Transverse colon (tissue), 4 donors: Measurements from ENCODE around the gene CRTC2. TPM values are rescaled to one million over a fixed set of nuclear protein-coding genes. Genes with fewer than 3 reads are reported as not detected.

Source experiments
- DNase-seq: peaks from one replicate; pipeline ENCODE4 v3.0.0-alpha.2; 2019
- H3K27ac ChIP-seq, 4 donors: fragments of 200-600 bp; sonication (generic); 2 replicates each; pipeline ENCODE4 v1.5.1; 2016 to 2018; ENCODE audit warnings: inconsistent platforms in 4 of 4
- H3K27me3 ChIP-seq: fragments of 200-600 bp; sonication (generic); 2 replicates; pipeline ENCODE4 v1.5.1; 2017; ENCODE audit warnings: inconsistent platforms
- H3K36me3 ChIP-seq, 4 donors: fragments of 200-600 bp; sonication (generic); 2 replicates each; pipeline ENCODE4 v1.5.1; 2017 to 2019; ENCODE audit warnings: inconsistent platforms in 4 of 4
- H3K4me1 ChIP-seq, 4 donors: fragments of 200-600 bp; sonication (generic); 2 replicates each; pipeline ENCODE4 v1.5.1; 2017 to 2020; ENCODE audit warnings: inconsistent platforms in 4 of 4
- H3K4me3 ChIP-seq, 4 donors: fragments of 200-600 bp; sonication (generic); 1 replicate in 1 of 4; 2 replicates in 3 of 4; pipeline versions ENCODE4 v1.5.1 to v1.6.1; 2017 to 2019; ENCODE audit warnings: inconsistent platforms in 4 of 4
- H3K9me3 ChIP-seq, 2 donors: fragments of 200-600 bp; sonication (generic); 2 replicates each; pipeline ENCODE4 v1.5.1; 2017 to 2019; ENCODE audit warnings: inconsistent platforms in 2 of 2
- EP300 ChIP-seq: sonication (generic); formaldehyde crosslinking; IDR thresholded peaks from one replicate; pipeline ENCODE4 v1.6.1; 2017; ENCODE audit warnings: antibody characterized with exemption, low read depth
- POLR2A ChIP-seq: fragments of 450-650 bp; IDR thresholded peaks from one replicate; pipeline ENCODE4 v1.6.1; 2016; ENCODE audit warnings: antibody characterized with exemption, mild to moderate bottlenecking, moderate library complexity
- POLR2AphosphoS5 ChIP-seq, 3 donors: sonication (generic); formaldehyde crosslinking; IDR thresholded peaks; one replicate each; pipeline ENCODE4 v1.6.1; 2016; ENCODE audit warnings: antibody characterized with exemption in 3 of 3
- WGBS, 2 donors: methylation state at CpG; one replicate each; pipeline ENCODE4 v1.1.5; 2018; ENCODE audit warnings: low coverage in 1 of 2; 5-methylcytosine and 5-hydroxymethylcytosine counted together
- in situ Hi-C, 4 donors: fragments of 200-750 bp; cut with MboI; loops; one replicate each; pipeline versions ENCODE4 v1.15.0 to v1.15.1; 2017; ENCODE audit warnings: low sequenced_read_pairs in 3 of 4, low pct_ligation_motif_present in 1 of 4, low pct_unique_long_range_greater_than_20kb in 1 of 4
- intact Hi-C: fragments of 100-400 bp; cut with DNase I; formaldehyde crosslinking; loops from one replicate; pipeline ENCODE4 v1.15.1; 2023; ENCODE audit warnings: low total_unique reads
- total RNA-seq, 4 donors: library from RNA; depleted of rRNA; stranded (reverse); fragments of >200 nt; gene quantifications; one replicate each; pipeline ENCODE4 v1.1.0, GENCODE V29; 2016
- TF ChIP-seq, protein P1 (sequence below), 5 experiments: fragments of 200-600 bp in 3 of 5; fragments of 450-650 bp in 2 of 5; sonication (generic) in 3 of 5; IDR thresholded peaks; 1 replicate in 2 of 5; 2 replicates in 3 of 5; pipeline ENCODE4 v1.5.1; 2016 to 2017; ENCODE audit warnings: antibody characterized with exemption in 5 of 5, inconsistent platforms in 3 of 5, mild to moderate bottlenecking in 2 of 5, moderate library complexity in 1 of 5

The CRTC2 gene
- total RNA-seq, 4 donors from 2014 or later, result 13.3 to 32.5 (median 21.4) TPM

DNA sequence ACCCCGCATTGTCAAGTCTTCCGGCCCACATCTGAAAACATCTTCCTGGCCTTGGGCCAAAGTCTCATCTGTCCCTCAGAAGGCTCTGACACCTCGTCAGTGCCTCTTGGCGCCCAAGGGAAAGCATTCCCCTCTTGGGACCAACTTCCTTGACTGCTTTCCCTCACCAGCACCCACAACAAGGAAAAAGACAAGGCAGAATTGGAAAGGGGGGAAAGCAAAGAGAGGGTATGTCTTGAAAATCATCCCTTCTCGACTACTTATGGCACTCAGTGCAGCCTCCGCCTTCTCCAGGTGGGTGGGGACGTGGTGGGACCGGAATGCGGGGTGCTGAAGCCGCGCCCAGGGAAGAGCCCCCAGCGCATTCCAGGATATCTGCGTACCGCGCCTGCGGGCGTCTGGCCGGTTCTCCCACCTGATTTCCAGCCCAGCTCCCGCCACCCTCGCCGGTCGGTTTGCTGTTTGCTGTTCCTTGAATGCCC is 5.5 kb upstream of the CRTC2 start:
- H3K4me1 ChIP-seq, result peaks cover 24 to 58% (median 43%) of the 10 kb centered on the region in 4 donors
- H3K36me3 ChIP-seq, result no peaks in the 10 kb centered on the region
- TF ChIP-seq POLR2AphosphoS5 (IDR thresholded peaks at IDR 0.05) (no peak), EP300 (no peak)
- 0% methylated on average over 22 of the region's 22 CpGs; no CpG with 5 or more reads in 1 of the 2 donors for WGBS, 2 donors
- intact Hi-C loops (no loop called here), in situ Hi-C loops (loop anchor here in 1 of 4 donors (25.0 kb wide), 1 partner anchor 302 kb away; the partner anchor contains the start of genes ILF2 and SNAPIN)
- peak; percentile 63 for DNase-seq
- H3K9me3 ChIP-seq, result no peaks in the 10 kb centered on the region
- H3K27me3 ChIP-seq, result no peaks in the 10 kb centered on the region
- H3K27ac ChIP-seq, result peak overlapping the region; percentile 89 to 99 (median 96)
- H3K4me3 ChIP-seq, result peak overlapping the region; percentile 41 to 87 (median 70)

DNA sequence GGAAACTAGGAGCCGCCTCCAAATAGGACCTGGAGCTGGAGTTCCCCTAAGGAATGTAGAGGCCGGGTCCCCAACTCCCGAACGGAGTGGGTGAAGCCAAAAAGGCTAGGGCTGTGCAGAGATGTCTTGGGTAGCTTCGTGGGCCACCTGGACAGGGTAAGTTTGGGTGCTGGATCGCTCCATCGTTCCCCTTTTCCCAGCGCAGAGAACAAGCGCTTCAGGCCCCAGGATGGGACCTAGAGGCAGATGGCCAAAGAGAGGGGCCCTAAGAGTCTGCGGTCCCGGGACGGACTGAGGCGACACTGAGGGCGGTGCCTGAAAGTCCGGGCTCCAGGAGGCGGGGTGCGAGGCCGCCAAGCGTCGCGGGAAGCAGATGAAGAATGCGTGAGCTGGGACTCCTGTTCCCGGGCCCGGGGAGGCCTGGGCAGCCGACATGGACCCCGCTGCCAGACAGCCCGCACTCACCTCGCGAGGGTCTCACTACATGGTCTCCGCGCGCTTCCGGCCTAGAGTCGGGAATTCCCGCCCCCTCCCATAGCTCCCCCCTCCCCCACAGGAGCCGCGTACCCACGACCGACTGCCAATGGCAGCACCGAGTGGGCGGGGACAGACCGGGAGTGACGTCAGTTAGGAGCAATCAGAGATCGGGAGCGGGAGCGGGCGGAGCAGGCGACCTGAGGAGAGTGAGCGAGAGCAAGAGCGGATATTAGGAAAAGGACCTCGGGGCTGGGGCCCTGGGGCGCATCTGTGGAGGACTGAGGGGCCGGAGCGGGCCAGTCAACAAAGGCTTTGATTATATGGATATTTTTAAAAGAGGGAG is 4.8 kb upstream of the CRTC2 start, which contains the start of gene SLC39A1:
SLC39A1 (minus strand) TSS at position 508 of the 820 bp plus-strand sequence. CDS start 822 bp downstream, outside the sequence.
- Histone ChIP-seq H3K27me3 (no peaks in the 10 kb centered on the region), H3K9me3 (no peaks in the 10 kb centered on the region), H3K4me3 (peak within 1 kb of the TSS; percentile 58 to 87 (median 70)), H3K4me1 (peaks cover 25 to 54% (median 42%) of the 10 kb centered on the region in 4 donors), H3K27ac (peak within 1 kb of the TSS; percentile 89 to 99 (median 96)), H3K36me3 (no peaks in the 10 kb centered on the region)
- WGBS, 2 donors, result 1% methylated on average over 47 of the region's 54 CpGs; no CpG with 5 or more reads in 1 of the 2 donors
- intact Hi-C loops, result no loop called here
- TF ChIP-seq POLR2AphosphoS5 (IDR thresholded peaks at IDR 0.05) (peak; percentile 86 to 88 (median 86)), EP300 (no peak), POLR2A (peak; percentile 82)
- peak; percentile 99 for DNase-seq
- in situ Hi-C loops, result loop anchor here in 1 of 4 donors (25.0 kb wide), 1 partner anchor 301 kb away; the partner anchor contains the start of genes ILF2 and SNAPIN

DNA sequence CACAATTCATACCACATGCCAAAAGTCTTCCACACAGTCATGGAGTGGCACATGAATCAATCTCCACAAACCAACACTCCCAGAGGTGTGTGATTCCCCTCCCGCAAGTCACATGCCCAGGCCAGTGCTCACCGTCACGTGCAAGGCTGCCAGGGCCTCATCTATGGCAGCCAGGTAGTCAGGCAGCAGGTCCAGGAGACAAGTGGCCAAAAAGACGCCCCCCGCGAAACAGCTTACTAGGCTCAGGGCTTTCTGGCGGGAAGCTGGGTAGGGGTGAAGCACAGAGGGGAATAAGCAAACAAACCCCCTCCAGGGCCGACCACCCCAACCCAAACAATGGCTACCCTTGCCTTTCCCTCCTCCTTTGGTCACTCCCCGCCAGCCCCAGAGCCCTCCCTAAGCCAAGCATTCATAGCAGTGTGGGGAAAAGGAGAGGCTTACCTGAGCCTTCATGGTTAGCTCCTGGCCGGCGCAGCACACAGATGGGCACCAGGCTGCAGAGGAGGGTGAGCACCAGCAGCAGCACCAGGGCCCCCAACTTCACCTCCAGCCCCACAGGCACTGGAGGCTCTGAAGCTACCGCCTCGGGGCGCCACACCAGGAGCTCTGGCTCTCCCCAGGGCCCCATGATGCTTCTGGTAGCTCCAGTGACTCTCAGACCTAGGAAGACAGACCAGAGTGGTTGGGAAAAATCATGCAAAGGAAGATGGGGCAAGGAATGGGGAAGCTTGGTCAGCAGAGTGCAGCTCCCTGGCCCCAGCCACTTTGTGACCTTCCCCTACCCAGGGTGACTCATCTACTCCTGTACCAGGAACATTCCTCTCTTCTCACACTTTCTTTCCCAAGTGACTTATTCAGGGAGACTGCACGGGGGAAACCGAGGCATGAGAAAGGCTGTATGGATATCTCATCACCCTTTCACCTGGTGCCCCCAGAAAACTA is 3.9 kb upstream of the CRTC2 start:
- intact Hi-C loops, result no loop called here
- in situ Hi-C loops, result loop anchor here in 1 of 4 donors (25.0 kb wide), 1 partner anchor 300 kb away; the partner anchor contains the start of genes ILF2 and SNAPIN
- peaks cover 26 to 54% (median 42%) of the 10 kb centered on the region in 4 donors for H3K4me1 ChIP-seq
- H3K27ac ChIP-seq, result peak overlapping the region; percentile 89 to 99 (median 96)
- peak overlapping the region; percentile 58 to 87 (median 70) for H3K4me3 ChIP-seq
- WGBS, 2 donors, result 5 to 40% methylated on average over 2 to 16 of the region's 16 CpGs
- TF ChIP-seq, protein P1, sequence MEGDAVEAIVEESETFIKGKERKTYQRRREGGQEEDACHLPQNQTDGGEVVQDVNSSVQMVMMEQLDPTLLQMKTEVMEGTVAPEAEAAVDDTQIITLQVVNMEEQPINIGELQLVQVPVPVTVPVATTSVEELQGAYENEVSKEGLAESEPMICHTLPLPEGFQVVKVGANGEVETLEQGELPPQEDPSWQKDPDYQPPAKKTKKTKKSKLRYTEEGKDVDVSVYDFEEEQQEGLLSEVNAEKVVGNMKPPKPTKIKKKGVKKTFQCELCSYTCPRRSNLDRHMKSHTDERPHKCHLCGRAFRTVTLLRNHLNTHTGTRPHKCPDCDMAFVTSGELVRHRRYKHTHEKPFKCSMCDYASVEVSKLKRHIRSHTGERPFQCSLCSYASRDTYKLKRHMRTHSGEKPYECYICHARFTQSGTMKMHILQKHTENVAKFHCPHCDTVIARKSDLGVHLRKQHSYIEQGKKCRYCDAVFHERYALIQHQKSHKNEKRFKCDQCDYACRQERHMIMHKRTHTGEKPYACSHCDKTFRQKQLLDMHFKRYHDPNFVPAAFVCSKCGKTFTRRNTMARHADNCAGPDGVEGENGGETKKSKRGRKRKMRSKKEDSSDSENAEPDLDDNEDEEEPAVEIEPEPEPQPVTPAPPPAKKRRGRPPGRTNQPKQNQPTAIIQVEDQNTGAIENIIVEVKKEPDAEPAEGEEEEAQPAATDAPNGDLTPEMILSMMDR (IDR thresholded peaks at IDR 0.05), result no peak
- no peak for TF ChIP-seq POLR2AphosphoS5 (IDR thresholded peaks at IDR 0.05)
- TF ChIP-seq POLR2A, result no peak
- no peak for TF ChIP-seq EP300
- no peaks in the 10 kb centered on the region for H3K36me3 ChIP-seq
- no peaks in the 10 kb centered on the region for H3K9me3 ChIP-seq
- peak; percentile 47 for DNase-seq
- H3K27me3 ChIP-seq, result no peaks in the 10 kb centered on the region

DNA sequence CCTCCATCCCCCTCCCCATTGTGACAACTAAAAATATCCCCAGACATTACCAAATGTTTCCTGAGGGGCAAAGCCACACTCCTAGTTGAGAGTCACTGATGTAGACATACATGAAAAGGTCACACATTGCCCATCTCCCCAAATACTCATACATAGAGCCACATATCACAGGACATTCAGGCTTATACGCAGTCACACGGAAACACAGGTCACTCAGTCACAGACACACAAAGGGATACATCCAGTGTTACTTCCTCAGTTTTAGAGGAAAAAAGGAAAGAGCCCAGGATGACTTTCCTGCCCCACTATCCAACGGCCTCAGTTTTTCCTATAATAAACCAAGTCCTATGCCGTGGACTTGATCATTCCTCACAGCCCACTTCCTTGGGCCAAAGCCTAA is 3.0 kb upstream of the CRTC2 start:
- Histone ChIP-seq H3K4me3 (peak overlapping the region in 1 of 4 donors; percentile 63), H3K4me1 (peaks cover 33 to 58% (median 46%) of the 10 kb centered on the region in 4 donors), H3K27me3 (no peaks in the 10 kb centered on the region), H3K27ac (peak overlapping the region; percentile 89 to 99 (median 96)), H3K36me3 (no peaks in the 10 kb centered on the region), H3K9me3 (no peaks in the 10 kb centered on the region)
- intact Hi-C loops, result no loop called here
- WGBS, 2 donors, result 75% methylated on average over 4 of the region's 4 CpGs
- in situ Hi-C loops, result loop anchor here in 1 of 4 donors (25.0 kb wide), 1 partner anchor 299 kb away; the partner anchor contains the start of genes ILF2 and SNAPIN
- no peak for DNase-seq
- TF ChIP-seq POLR2A (no peak), EP300 (no peak), POLR2AphosphoS5 (IDR thresholded peaks at IDR 0.05) (no peak)
- TF ChIP-seq, protein P1 (IDR thresholded peaks at IDR 0.05), result no peak
